ENCODE measurements around the gene RNF215.
"Not testable (repeated sequence)": the region's sequence is repeated elsewhere in the genome, so short reads cannot be mapped to it uniquely, and the experiment has no call there.

Gene RNF215

DNA sequence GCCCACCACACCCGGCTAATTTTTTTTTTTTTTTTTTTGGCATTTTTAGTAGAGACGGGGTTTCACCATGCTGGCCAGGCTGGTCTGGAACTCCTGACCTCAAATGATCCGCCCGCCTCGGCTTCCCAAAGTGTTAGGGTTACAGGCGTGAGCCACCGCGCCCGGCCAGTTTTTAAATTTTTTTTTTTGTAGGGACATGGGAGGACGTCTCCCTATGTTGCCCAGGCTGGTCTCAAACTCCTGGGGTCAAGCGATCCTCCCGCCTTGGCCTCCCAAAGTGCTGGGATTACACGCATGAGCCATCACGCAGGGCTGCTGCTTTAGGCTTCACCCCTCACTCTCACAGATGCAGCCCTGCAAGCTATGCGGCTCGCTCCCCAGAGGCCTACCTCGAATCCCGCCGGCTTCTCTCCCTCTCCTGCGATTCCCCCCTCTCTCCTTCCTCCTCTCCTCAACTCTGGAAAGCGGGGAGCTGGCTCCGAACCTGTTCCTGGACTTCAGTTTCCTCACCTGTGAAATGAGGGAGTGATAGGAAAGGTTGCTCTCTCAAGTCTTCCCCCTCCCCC, 29.5 kb downstream of the RNF215 start:
- no peak for DNase-seq

DNA sequence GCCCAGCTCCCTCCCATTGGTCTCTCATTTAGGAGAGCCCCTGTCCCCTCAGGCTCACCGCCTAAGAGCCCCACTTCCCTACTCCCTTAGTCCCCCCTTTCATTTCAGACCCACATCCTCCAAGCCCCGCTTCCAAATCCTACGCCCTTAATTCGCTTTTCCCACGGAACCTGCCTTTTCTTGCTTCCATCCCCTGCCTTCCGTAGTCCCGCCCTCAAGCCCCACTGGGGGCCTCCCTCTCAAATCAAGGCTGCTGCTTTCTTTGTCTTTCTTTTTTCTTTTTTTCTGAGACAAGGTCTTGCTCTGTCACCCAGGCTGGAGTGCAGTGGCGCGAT, 30.0 kb downstream of the RNF215 start:
- DNase-seq = no peak

DNA sequence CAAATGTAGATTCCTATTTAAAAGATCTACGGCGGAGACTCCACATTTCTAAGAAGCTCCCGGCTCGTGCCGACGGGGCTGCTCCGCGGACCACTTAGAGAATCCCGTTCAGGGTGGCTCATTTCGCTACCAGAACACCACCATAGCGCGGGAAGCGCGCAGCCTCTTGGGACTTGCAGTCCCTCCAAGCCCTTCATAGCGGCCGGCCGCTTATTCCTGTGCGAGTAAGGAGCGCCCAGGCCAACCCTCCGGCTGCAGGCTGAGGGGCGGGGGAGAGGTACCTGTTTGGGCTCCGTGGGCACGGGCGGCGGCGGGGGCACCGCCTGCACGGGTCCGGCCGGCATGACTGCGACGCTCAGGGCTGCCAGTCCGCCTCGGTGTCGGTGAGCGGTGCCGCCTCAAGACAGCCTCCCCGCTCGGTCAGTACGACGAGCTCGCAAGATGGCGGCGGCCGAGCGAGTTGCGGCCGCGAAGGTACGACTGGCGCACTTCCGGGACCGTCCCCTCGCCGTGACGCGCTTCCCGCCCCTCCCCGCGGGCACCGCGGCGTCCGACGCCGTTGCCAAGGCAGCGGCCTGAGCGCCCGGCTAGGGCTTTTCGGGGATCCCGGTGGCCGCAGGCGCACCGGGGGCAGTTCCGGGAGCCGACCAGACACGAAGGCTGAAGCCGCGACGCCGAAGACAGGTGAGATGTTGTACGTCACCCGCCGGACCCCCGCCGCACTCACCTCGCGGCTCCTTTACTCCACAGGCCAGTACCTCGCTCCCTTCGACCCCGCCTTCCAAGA, 30.6 kb downstream of the RNF215 start, which contains the start of the genes CCDC157 and SF3A1:
Gene CCDC157, plus strand, starts transcription at position 559 of the 787 bp plus-strand sequence. CDS start 8,994 bp downstream, outside the sequence.
Gene SF3A1, minus strand, starts transcription at position 446 of the 787 bp plus-strand sequence. Its CDS starts 102 bp downstream, at position 344.
- peak; percentile 73 to 77 for DNase-seq

DNA sequence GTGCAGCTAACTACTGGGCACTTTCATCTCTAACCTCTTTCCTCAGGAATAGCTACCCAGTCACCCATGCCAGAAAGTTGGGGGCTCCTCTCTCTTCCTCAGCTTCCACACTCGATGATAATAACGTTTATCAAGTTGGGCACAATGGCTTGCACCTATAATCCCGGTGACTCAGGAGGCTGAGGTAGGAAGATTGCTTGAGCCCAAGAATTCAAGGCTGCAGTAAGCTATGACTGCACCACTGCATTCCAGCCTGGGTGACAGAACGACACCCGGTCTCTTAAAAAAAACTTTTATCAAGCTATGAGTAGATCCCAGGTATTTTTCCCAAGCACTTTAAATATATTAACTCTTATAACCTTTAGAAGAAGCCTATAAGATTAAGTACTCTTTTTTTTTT, 32.6 kb downstream of the RNF215 start:
- DNase-seq = no peak

DNA sequence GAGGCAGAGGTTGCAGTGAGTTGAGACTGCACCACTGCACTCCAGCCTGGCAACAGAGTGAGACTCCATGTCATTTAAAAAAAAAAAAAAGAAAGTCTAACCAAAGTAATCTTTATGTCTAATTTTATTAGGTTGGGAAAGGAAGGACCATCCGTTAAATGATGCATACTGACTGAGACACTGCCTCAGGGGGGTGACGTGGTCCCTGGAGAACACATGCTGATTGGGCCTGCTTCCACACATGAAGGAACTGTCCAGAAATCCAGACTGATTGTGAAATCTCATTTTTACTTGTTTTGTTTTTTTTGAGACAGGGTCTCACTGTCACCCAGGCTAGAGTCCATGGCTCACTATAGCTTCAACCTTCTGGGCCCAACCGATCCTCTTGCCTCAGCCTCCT, 36.0 kb downstream of the RNF215 start:
- no peak for DNase-seq

DNA sequence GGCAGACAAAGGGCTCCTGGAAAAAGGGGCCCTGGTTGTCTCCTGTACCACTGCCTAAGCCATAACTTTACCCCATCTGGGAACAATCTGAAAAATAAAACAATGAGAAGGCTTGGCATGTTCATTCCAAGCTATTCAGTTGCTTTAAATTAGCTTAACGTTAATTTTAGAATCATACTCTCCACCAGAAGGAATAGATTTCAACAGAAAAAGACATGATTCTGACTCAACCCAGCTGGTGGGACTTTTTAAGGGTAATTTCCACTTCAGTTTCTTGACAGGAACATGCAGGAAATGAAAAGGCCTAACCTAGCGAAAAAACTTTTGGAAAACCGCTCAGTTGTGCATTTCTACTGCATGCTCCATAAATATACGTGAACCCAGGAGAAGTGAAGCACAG, 38.4 kb downstream of the RNF215 start:
- no peak for DNase-seq

DNA sequence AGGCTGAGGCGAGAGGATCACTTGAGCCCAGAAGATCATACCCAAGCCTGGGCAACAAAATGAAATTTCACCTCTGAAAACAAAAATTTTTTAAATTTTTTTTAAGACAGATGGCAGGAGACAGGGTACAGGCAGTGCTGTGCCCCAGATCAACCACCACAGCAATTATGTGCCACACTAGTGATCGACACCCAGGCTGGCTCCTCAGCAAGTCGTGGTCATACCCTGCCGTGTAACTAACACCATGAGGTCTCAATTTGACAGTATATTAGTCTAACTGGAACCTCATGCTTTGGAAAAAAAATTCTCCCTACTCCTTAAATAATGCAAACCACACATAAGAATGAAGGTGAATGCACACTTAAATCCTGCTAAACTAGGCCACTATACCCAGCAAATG, 38.8 kb downstream of the RNF215 start:
- DNase-seq = no peak

DNA sequence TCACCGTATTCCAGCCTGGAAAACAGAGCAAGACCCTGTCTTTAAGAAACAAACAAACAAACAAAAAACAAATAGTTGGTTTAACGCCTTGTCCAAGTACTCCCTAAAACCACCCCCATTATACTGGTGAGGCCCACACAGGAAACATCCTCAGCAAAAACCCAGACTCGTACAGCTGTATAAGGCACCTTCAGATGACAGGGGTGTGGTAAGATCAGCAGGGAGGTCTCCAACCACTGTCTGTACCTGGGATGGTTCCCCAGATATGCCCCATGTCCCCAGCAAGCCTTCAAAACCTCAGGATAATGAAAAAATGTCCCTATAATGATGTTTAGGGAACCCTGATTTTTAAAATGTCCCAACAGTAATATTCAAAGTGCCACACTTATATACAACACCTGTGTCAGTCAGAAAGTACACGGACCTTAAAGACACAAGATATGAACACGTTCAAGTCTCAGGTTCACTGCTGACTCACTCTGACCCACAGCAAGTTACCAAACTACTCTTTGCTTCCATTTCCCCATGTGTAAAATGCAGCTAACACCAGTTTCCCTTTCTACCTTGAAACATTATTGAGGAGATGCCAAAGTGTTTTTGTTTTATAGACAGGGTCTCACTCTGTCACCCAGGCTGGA, 39.8 kb downstream of the RNF215 start:
- no peak for DNase-seq

DNA sequence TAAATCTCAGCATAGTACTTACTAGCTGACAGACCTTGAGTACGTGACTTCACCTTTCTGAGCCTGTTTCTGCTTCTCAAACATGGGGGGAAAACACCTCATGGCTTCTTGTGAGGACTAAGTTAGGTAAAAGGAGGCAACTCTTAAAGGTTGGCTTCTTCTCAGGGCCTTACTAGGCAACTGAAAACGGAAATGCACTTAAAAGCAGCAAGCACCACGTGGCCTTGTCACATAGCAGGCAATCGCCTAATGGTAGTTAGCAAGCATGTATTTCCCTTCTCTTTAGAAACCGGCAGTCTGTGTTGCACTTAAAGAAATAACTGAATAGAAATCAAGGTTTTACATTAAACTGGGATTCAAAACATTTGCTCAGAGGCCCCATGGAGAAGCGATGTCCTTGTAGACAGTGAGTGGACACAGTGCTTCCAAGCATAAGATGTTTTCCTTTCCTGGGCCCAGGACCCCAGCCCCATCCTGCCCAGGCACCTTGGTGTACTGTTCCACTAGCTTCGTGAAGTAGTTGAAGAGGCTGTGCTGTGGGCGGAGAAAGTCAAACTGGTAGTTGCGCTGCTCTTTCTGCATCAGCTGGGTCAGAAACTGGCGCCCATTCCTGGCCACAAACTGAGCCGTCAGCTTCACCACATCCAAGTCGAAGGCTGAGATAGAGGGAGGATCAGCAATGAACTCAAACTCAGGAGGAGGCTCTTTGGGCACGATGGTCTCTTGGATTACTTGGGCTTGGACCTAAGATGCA, 42.6 kb downstream of the RNF215 start:
- no peak for DNase-seq

DNA sequence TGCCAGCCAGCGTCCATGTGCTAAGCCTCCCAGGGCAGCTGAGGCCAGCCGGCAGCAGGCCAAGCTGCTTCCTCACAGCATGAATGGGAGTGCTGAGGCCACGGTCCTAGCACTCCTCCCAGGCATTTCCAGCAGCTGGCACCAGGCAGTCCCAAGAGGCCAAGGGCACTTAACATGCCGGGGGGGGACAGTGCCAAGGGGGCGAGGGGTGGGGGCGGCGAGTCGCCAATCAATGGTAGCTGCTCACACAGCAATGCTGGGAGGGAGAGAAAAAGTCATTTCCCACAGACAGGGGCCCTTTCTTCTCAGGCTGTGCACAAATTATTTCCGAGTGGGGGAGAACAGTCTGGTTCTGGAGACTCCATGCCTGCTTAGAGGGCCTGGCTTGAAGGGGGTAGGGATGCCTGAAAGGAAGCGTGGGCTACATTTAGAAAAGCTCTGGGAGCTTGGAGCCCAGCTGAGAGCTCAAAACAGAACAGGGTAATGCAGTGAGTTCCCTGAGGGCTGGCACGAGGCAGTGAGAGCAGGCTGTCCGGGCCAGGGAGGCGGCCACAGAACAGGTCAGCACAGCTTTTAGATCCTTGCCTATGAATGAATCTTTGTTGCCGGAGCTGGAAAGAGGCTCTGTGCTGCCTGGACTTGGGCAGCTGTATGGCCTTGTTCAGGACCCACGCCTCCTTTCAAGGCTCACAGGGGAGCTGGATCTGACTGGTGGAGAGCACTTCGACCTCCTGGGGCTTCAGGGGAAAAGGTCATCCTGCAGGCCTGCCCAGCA, 46.1 kb downstream of the RNF215 start:
- DNase-seq = no peak

DNA sequence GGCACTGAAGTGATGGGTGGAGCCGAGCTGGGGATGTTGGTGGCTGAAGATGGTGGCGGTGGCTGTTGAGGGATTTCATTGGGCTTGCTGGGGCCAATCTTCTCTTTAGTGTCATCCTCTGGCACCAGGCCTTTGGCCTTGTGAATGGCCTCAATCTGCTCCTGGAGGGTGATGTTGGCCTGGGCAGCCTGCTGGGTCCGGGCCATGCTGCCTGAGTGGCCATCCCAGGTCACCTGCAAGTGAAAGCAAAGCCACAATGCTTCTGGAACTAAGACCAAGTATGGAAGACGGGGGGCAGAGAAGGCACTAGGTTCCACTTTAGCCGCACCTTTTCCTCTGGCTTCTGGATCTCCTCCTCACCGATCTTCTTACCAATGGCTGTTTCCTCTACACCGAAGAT, 48.4 kb downstream of the RNF215 start:
- no peak for DNase-seq

DNA sequence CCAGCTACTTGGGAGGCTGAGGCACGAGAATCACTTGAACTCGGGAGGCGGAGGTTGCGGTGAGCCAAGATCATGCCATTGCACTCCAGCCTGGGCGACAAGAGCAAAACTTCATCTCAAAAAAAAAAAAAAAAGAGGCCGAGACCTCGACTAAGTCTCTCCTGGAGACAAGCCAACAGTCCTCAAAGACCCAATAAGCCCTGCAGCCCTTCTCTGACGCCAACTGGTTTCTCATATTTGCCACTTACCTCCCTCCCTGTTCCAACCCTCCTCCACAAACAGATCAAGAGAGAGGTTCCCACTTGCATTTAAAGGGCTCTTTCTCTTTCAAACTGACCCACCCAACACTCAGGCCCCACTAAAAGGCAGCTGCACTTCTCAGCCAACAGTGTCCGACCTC, 48.9 kb downstream of the RNF215 start:
- DNase-seq = not testable (repeated sequence)

DNA sequence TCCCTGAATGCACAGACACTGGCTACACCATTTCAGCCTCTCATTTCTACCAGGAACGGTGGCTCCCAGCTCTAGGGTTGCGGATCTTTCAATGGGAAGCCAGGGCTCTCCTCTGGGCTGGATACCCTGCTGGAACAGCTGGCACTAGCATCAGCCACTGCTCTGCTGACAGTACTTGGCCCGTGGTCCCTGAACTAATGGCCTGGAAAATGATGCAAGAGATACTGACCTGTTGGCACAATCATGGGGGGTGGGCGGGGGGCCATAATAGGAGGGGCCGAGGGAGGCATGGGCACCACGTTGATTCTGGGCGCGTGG, 49.8 kb downstream of the RNF215 start:
- DNase-seq = no peak

DNA sequence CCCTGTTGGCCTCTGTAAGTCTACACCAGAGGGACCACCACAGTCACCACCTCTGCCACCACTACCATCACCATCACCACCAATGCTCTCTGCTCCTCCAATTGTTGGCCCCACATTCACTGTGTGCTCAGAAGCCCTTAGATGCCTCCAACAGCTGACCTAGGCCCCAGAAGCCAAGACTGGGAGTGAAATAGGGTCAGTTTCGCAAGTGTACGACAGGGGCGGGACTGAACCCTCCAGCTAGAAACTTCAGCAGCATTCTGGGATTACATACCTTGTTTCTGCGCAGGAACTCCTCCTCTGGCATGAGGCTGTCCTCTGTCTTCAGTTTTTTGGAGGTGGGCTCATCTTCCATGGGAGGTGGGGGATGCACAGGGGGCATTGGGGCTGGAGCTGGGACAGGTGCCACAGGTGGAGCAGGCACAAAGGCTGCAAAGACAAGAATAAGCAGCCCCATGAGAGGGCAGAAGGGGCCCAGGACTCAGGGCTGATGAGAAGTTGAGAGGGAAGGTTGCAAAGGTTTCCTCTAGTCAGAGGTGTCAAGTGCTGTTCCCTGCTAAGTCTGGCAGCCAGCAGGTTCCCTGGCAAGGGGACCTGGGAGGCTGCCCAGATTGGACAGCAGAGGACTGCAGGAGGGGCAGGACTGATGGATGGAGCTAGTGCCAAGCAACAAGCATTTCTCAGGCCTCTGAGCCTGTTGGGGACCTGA, 50.3 kb downstream of the RNF215 start:
- DNase-seq = no peak

DNA sequence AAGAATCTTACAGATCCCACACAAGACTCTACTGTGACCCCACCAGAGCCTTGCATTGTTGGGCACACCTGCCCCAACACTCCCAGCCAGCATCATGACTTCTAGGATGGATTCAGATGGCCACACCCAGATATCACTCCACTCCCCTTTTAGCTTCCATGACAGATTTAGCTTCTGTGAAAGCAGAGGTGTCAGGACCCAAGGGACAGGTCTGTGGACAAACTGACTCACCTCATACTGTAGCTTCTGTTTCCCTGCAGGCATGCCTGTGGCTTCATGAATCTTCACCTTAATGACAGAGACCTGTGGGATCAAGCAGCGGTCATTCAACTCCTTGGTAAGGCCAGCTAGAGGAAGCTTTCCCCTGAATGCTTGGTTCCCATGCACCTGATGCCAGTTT, 52.0 kb downstream of the RNF215 start:
- no peak for DNase-seq

DNA sequence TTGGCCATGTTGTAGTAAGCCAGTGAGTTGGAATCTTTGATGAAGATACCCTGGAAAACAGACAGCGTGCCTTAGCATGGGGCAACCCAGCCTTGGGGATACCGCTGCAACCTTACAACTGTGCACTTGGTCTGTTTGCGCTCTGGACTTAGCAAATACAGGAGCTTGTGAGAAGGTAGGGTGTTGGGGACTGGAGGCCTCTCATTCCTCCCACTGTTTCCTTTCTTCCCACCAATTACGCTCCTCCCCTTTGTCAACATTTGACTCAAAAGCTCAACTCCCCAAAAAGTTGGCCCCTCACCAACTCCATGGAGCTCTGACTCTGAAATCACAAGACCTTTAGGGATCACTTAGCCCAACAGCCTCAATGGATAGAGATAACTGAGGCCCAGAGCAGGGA, 52.6 kb downstream of the RNF215 start:
- no peak for DNase-seq

DNA sequence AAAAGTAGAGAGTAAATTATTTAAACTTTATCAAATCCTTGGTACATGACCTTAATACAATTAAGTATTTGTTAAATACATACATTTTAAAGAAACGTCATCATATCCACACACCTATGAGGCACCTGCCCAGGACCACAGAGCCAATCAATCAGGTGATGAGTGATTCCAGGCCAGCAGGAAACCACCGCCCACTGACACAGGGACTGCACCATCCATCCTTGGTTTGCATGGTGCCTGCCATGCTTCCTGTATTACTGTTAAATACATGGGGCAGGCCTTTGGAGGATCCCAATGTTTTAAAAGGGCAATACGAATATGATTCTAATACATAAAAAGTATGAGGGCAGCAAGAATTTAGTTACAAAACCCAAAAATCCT, 53.5 kb downstream of the RNF215 start:
- no peak for DNase-seq

DNA sequence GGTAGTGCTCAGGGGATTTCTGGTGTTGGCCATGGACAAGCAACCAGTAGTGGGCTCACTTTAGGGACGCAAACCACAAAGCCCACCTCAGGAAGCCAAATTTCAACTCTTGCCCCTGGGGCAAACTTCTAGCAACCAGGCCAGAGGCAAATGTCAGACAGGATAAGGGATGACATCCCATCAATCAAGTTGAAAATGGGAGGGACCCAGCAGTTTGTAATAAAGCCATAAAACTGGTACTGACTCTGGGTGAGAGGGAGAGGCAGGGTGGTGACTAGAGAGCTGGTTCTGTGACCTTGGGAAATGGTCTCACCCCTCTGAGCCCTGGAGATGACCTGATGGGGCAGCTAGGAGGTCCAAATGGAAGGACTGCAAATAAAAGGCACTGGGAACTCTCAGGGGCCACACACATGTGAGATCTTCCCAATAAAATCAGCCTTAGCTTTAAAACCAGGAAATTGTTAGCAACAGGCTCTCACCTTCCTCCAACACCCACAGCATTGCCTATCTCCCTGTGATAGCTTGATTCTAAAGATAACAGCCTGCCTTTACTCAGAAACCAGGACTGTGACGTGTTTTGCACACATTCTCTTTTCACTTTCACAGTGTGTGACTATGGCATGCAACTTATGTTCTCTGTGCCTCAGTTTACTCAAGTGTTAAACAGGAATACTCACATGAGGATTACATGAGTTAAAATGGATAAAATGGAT, 54.1 kb downstream of the RNF215 start:
- no peak for DNase-seq

DNA sequence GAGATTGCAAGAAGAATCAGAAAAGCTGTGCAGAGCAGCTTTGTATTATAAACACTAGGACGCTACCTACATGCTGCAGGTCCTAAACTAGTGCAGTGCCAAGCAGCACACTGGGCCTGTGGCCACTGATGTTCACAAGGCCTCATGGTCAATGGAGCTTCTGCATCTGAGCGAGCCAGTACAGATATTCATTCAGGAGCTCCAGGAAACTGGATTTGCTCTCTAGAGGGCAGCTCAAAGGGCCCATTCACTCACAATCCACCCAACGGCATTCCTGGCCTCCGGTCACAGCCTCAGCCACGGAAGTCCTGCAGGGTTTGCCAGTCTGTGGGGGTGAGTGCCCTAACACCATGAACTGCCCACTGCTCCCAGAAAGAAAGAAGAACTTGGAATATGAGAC, 54.7 kb downstream of the RNF215 start:
- no peak for DNase-seq
